Smooth muscle cell (in vitro differentiated cells): ENCODE results near the gene SOX8. TPM values are rescaled to one million over a fixed set of nuclear protein-coding genes. Genes with fewer than 3 reads are reported as not detected.

ENCODE experiments used
- DNase-seq: peaks from one replicate; lab custom pipeline; 2025; ENCODE audit not compliant: unreplicated experiment; lab: John Stamatoyannopoulos, UW
- H2AFZ ChIP-seq: fragments of 200-600 bp; sonication (generic); 2 replicates; pipeline ENCODE4 v1.6.0; 2016; ENCODE audit warnings: antibody characterized with exemption, low read depth, mild to moderate bottlenecking
- H3F3A ChIP-seq: fragments of 200-600 bp; sonication (generic); 2 replicates; pipeline ENCODE4 v1.6.0; 2017; ENCODE audit warnings: antibody characterized with exemption, low read depth
- H3K27ac ChIP-seq: fragments of 200-600 bp; sonication (generic); 2 replicates; pipeline ENCODE4 v1.5.1; 2016; ENCODE audit warnings: low read depth, mild to moderate bottlenecking
- H3K27me3 ChIP-seq: fragments of 200-600 bp; sonication (generic); 2 replicates; pipeline ENCODE4 v1.6.1; 2016; ENCODE audit warnings: low read depth, mild to moderate bottlenecking
- H3K36me3 ChIP-seq: fragments of 200-600 bp; sonication (generic); 2 replicates; pipeline ENCODE4 v1.5.1; 2016; ENCODE audit warnings: low read depth
- H3K4me1 ChIP-seq: fragments of 200-600 bp; sonication (generic); 2 replicates; pipeline ENCODE4 v1.5.1; 2016; ENCODE audit warnings: low read depth
- H3K4me2 ChIP-seq: fragments of 200-600 bp; sonication (generic); 2 replicates; pipeline ENCODE4 v1.6.0; 2016; ENCODE audit warnings: mild to moderate bottlenecking
- H3K4me3 ChIP-seq: fragments of 200-600 bp; sonication (generic); 2 replicates; pipeline ENCODE4 v1.5.1; 2016; ENCODE audit warnings: mild to moderate bottlenecking
- H3K79me2 ChIP-seq: fragments of 200-600 bp; sonication (generic); 2 replicates; pipeline ENCODE4 v1.6.0; 2016; ENCODE audit warnings: low read depth, mild to moderate bottlenecking
- H3K9ac ChIP-seq: fragments of 200-600 bp; sonication (generic); 2 replicates; pipeline ENCODE4 v1.6.0; 2016; ENCODE audit warnings: low read depth
- H3K9me3 ChIP-seq: fragments of 200-600 bp; sonication (generic); replicated peaks from 2 replicates; pipeline ENCODE4 v1.5.1; 2016; ENCODE audit warnings: low read depth
- H4K20me1 ChIP-seq: fragments of 200-600 bp; sonication (generic); 2 replicates; pipeline ENCODE4 v1.6.0; 2016; ENCODE audit warnings: low read depth
- WGBS: methylation state at CpG from one replicate; pipeline ENCODE4 v1.1.7; 2016; ENCODE audit warnings: low lambda C conversion rate; 5-methylcytosine and 5-hydroxymethylcytosine counted together
- polyA plus RNA-seq: library from polyadenylated mRNA; unstranded; fragments of >200 nt; fragmentation: Nextera tagmentation; extraction: Ambion mirVana; gene quantifications from 2 replicates; pipeline ENCODE4 v1.2.1, GENCODE V29; 2016
- total RNA-seq: library from RNA; depleted of rRNA; stranded (reverse); fragments of >200 nt; gene quantifications from 2 replicates; pipeline ENCODE4 v1.2.3, GENCODE V29; 2014
- TF ChIP-seq, protein P1 (sequence below): fragments of 200-600 bp; sonication (generic); IDR thresholded peaks from 2 replicates; pipeline ENCODE4 v1.5.1; 2017; ENCODE audit warnings: borderline replicate concordance, mild to moderate bottlenecking, antibody characterized with exemption; ENCODE audit not compliant: insufficient read depth, poor library complexity, severe bottlenecking

Gene SOX8
- total and polyA plus RNA-seq, 2 experiments from 2014 or later, result 1.8 to 3.5 TPM

DNA sequence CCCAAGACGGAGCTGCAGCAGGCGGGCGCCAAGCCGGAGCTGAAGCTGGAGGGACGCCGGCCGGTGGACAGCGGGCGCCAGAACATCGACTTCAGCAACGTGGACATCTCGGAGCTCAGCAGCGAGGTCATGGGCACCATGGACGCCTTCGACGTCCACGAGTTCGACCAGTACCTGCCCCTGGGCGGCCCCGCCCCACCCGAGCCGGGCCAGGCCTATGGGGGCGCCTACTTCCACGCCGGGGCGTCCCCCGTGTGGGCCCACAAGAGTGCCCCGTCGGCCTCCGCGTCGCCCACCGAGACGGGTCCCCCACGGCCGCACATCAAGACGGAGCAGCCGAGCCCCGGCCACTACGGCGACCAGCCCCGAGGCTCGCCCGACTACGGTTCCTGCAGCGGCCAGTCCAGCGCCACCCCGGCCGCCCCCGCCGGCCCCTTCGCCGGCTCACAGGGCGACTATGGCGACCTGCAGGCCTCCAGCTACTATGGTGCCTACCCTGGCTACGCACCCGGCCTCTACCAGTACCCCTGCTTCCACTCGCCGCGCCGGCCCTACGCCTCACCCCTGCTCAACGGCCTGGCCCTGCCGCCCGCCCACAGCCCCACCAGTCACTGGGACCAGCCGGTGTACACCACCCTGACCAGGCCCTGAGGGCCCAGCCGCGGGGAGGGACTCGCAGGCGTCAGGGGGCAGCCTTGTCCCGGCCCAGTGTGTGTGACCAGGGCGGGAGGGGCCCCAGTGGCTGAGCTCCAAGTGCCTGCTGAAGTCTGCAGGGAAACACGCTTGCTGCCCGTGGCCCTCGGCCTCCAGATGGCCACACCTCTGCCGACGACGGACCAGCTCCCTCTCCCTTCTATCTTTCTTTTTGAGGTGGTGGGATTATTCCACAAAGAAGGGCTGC is 3.4 kb downstream of the SOX8 start:
- Histone ChIP-seq H3K27me3 (peaks cover 7% of the 10 kb centered on the region), H3K36me3 (no peaks in the 10 kb centered on the region), H3K79me2 (no peaks in the 10 kb centered on the region), H3F3A (no peaks in the 10 kb centered on the region), H3K9me3 (no peaks in the 10 kb centered on the region), H3K9ac (no peak overlapping the region), H3K4me3 (no peak overlapping the region), H3K27ac (no peak overlapping the region), H3K4me1 (peaks cover 10% of the 10 kb centered on the region), H2AFZ (no peak overlapping the region), H3K4me2 (no peak overlapping the region), H4K20me1 (no peaks in the 10 kb centered on the region)
- DNase-seq, result no peak
- TF ChIP-seq, protein P1, sequence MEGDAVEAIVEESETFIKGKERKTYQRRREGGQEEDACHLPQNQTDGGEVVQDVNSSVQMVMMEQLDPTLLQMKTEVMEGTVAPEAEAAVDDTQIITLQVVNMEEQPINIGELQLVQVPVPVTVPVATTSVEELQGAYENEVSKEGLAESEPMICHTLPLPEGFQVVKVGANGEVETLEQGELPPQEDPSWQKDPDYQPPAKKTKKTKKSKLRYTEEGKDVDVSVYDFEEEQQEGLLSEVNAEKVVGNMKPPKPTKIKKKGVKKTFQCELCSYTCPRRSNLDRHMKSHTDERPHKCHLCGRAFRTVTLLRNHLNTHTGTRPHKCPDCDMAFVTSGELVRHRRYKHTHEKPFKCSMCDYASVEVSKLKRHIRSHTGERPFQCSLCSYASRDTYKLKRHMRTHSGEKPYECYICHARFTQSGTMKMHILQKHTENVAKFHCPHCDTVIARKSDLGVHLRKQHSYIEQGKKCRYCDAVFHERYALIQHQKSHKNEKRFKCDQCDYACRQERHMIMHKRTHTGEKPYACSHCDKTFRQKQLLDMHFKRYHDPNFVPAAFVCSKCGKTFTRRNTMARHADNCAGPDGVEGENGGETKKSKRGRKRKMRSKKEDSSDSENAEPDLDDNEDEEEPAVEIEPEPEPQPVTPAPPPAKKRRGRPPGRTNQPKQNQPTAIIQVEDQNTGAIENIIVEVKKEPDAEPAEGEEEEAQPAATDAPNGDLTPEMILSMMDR, result no peak
- 96% methylated on average over 43 of the region's 78 CpGs for WGBS

DNA sequence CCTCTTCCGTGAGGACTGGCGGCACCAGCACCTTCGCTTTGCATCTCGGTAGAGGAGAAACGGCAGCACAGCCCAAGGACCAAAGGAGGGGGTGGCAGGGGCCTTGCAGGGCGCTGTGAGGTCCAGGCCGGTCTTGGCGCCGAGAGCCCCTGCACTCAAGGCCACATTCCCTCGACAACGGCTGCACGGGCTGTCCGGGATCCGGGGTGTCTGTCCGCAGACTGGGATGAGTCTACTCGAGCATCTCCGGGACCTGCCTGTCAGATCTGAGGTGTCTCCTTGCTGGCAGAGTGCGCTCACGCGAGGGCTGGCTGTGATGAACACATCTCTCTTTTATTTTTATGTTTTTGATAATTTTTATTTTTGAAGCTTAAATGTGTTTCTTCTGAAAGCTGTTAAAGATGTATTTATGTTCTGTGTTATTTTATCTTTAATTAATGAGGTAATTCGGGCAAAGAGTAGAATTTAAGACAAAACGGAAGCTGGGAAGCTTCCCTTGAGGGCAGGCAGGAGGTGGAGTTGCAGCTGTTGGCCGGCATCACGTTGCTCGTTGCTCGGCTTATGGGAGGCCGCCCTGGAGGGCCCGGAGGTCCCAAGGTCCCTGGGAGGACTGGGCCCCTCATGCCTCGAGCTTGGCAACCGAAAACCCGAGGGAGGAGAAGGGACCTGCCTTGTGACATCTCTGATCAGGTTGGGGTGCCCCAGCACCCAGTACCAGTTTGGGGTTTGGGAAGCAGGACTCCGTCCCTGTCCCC is 4.3 kb downstream of the SOX8 start:
- Histone ChIP-seq H2AFZ (no peak overlapping the region), H3K4me2 (no peak overlapping the region), H3K27me3 (peaks cover 7% of the 10 kb centered on the region), H3K4me3 (no peak overlapping the region), H3K4me1 (peaks cover 5% of the 10 kb centered on the region), H3K79me2 (no peaks in the 10 kb centered on the region), H3K36me3 (no peaks in the 10 kb centered on the region), H3F3A (no peaks in the 10 kb centered on the region), H3K27ac (no peak overlapping the region), H4K20me1 (no peaks in the 10 kb centered on the region), H3K9ac (no peak overlapping the region), H3K9me3 (no peaks in the 10 kb centered on the region)
- 95% methylated on average over 32 of the region's 32 CpGs for WGBS
- DNase-seq, result no peak
- TF ChIP-seq, protein P1, result no peak

DNA sequence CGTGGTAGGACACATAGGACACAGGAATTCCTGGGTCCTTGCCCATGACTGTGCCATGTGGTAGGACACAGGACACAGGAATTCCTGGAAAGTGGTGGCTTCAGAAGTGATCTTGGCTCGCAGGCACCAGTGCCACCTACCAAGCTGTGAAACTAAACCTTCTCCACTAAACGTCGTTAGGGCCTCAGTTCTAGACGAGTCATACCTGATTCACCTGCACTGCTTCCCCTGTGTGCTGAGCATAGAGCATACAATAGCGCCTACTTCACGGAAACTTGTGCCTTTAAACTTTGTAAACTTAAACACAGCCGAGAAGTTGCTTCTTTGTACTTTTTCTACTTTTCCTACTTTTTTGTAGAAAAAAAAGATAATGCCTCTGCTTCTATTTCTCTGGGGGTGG is 4.8 kb downstream of the SOX8 start:
- peaks cover 7% of the 10 kb centered on the region for H3K27me3 ChIP-seq
- H3K4me3 ChIP-seq, result no peak overlapping the region
- peaks cover 5% of the 10 kb centered on the region for H3K4me1 ChIP-seq
- H3K9ac ChIP-seq, result no peak overlapping the region
- TF ChIP-seq, protein P1, result no peak
- DNase-seq, result no peak
- no peaks in the 10 kb centered on the region for H4K20me1 ChIP-seq
- H2AFZ ChIP-seq, result no peak overlapping the region
- no peaks in the 10 kb centered on the region for H3K9me3 ChIP-seq
- WGBS, result 92% methylated on average over 8 of the region's 8 CpGs
- H3K27ac ChIP-seq, result no peak overlapping the region
- H3F3A ChIP-seq, result no peaks in the 10 kb centered on the region
- no peaks in the 10 kb centered on the region for H3K36me3 ChIP-seq
- no peak overlapping the region for H3K4me2 ChIP-seq
- H3K79me2 ChIP-seq, result no peaks in the 10 kb centered on the region
